HEK293 (cell line): Measurements from ENCODE around the gene CWC25.
A peak's percentile ranks its signal among the peaks of the same experiment; 100 is the strongest.

ENCODE experiments used
- BCL11B ChIP-seq: fragments of 450-650 bp; formaldehyde crosslinking; IDR thresholded peaks from 2 replicates; pipeline ENCODE4 v1.5.1; 2016; ENCODE audit warnings: low read depth, missing biosample characterization, missing genetic modification characterization
- HOXD13 ChIP-seq: sonication (generic); formaldehyde crosslinking; IDR thresholded peaks from 2 replicates; pipeline ENCODE4 v1.8.0; 2022; ENCODE audit warnings: missing genetic modification reagents, borderline replicate concordance
- KLF7 ChIP-seq: fragments of 450-650 bp; formaldehyde crosslinking; IDR thresholded peaks from 2 replicates; pipeline ENCODE4 v1.5.1; 2016; ENCODE audit warnings: missing biosample characterization, missing genetic modification characterization, borderline replicate concordance
- KLF8 ChIP-seq: fragments of 450-650 bp; formaldehyde crosslinking; IDR thresholded peaks from 2 replicates; pipeline ENCODE4 v1.5.1; 2016; ENCODE audit warnings: missing biosample characterization, missing genetic modification characterization
- MEIS1 ChIP-seq: sonication (generic); formaldehyde crosslinking; IDR thresholded peaks from 2 replicates; pipeline ENCODE4 v1.8.1; 2022; ENCODE audit warnings: missing genetic modification reagents, mild to moderate bottlenecking, borderline replicate concordance
- REPIN1 ChIP-seq: fragments of 450-650 bp; formaldehyde crosslinking; IDR thresholded peaks from 2 replicates; pipeline ENCODE4 v1.5.1; 2017; ENCODE audit warnings: missing biosample characterization, missing genetic modification characterization, low read depth
- SP7 ChIP-seq: fragments of 450-650 bp; formaldehyde crosslinking; IDR thresholded peaks from 2 replicates; pipeline ENCODE4 v1.5.1; 2016; ENCODE audit warnings: missing biosample characterization, missing genetic modification characterization
- TRIM28 ChIP-seq: IDR thresholded peaks from 2 replicates; pipeline ENCODE4 v1.6.1; 2011; ENCODE audit warnings: low read length, control low read depth, borderline replicate concordance
- ZBTB10 ChIP-seq: fragments of 450-650 bp; formaldehyde crosslinking; IDR thresholded peaks from 2 replicates; pipeline ENCODE4 v1.5.1; 2016; ENCODE audit warnings: missing biosample characterization, missing genetic modification characterization
- ZBTB26 ChIP-seq: fragments of 450-650 bp; formaldehyde crosslinking; optimal IDR thresholded peaks from 2 replicates; pipeline ENCODE3; 2016; ENCODE audit warnings: missing biosample characterization, mild to moderate bottlenecking, missing genetic modification characterization
- ZBTB7A ChIP-seq: fragments of 450-650 bp; formaldehyde crosslinking; IDR thresholded peaks from 2 replicates; pipeline ENCODE4 v1.5.1; 2016; ENCODE audit warnings: low read depth, missing biosample characterization, missing genetic modification characterization
- ZBTB8A ChIP-seq: fragments of 450-650 bp; formaldehyde crosslinking; IDR thresholded peaks from 2 replicates; pipeline ENCODE4 v1.5.1; 2016; ENCODE audit warnings: missing biosample characterization, missing genetic modification characterization
- ZEB2 ChIP-seq: fragments of 450-650 bp; formaldehyde crosslinking; IDR thresholded peaks from 2 replicates; pipeline ENCODE4 v1.5.1; 2016; ENCODE audit warnings: missing biosample characterization, missing genetic modification characterization
- ZFP37 ChIP-seq: fragments of 450-650 bp; formaldehyde crosslinking; IDR thresholded peaks from 2 replicates; pipeline ENCODE4 v1.5.1; 2016; ENCODE audit warnings: missing biosample characterization, missing genetic modification characterization
- ZNF114 ChIP-seq: fragments of 450-650 bp; formaldehyde crosslinking; IDR thresholded peaks from 2 replicates; pipeline ENCODE4 v1.5.0; 2017; ENCODE audit warnings: missing biosample characterization, missing genetic modification characterization
- ZNF133 ChIP-seq: fragments of 450-650 bp; formaldehyde crosslinking; IDR thresholded peaks from 2 replicates; pipeline ENCODE4 v1.5.1; 2016; ENCODE audit warnings: missing biosample characterization, missing genetic modification characterization
- ZNF24 ChIP-seq: fragments of 450-650 bp; formaldehyde crosslinking; IDR thresholded peaks from 2 replicates; pipeline ENCODE4 v1.5.1; 2016; ENCODE audit warnings: missing biosample characterization, missing genetic modification characterization
- ZNF324 ChIP-seq: fragments of 450-650 bp; formaldehyde crosslinking; IDR thresholded peaks from 2 replicates; pipeline ENCODE4 v1.5.1; 2016; ENCODE audit warnings: missing biosample characterization, missing genetic modification characterization
- ZNF391 ChIP-seq: fragments of 450-650 bp; formaldehyde crosslinking; IDR thresholded peaks from 2 replicates; pipeline ENCODE4 v1.5.1; 2016; ENCODE audit warnings: low read depth, missing biosample characterization, missing genetic modification characterization, borderline replicate concordance
- ZNF398 ChIP-seq: fragments of 450-650 bp; formaldehyde crosslinking; IDR thresholded peaks from 2 replicates; pipeline ENCODE4 v1.5.1; 2017; ENCODE audit warnings: missing biosample characterization, missing genetic modification characterization
- ZNF423 ChIP-seq: fragments of 450-650 bp; formaldehyde crosslinking; IDR thresholded peaks from 2 replicates; pipeline ENCODE4 v1.5.1; 2016; ENCODE audit warnings: missing biosample characterization, missing genetic modification characterization
- ZNF426 ChIP-seq: fragments of 450-650 bp; formaldehyde crosslinking; IDR thresholded peaks from 2 replicates; pipeline ENCODE4 v1.5.1; 2017; ENCODE audit warnings: missing biosample characterization, missing genetic modification characterization, mild to moderate bottlenecking, inconsistent platforms, moderate library complexity
- ZNF433 ChIP-seq: fragments of 450-650 bp; formaldehyde crosslinking; IDR thresholded peaks from 2 replicates; pipeline ENCODE4 v1.5.1; 2016; ENCODE audit warnings: missing biosample characterization, missing genetic modification characterization, low read depth
- ZNF510 ChIP-seq: fragments of 450-650 bp; formaldehyde crosslinking; IDR thresholded peaks from 2 replicates; pipeline ENCODE4 v1.5.1; 2018; ENCODE audit warnings: mild to moderate bottlenecking, missing genetic modification characterization, missing biosample characterization; ENCODE audit not compliant: insufficient replicate concordance
- ZNF513 ChIP-seq: fragments of 450-650 bp; IDR thresholded peaks from 2 replicates; pipeline ENCODE4 v1.5.1; 2018; ENCODE audit warnings: missing biosample characterization, missing genetic modification characterization
- ZNF521 ChIP-seq: fragments of 450-650 bp; formaldehyde crosslinking; IDR thresholded peaks from 2 replicates; pipeline ENCODE4 v1.5.1; 2017; ENCODE audit warnings: missing biosample characterization, mild to moderate bottlenecking, missing genetic modification characterization
- ZNF571 ChIP-seq: fragments of 450-650 bp; formaldehyde crosslinking; IDR thresholded peaks from 2 replicates; pipeline ENCODE4 v1.5.0; 2017; ENCODE audit warnings: missing biosample characterization, missing genetic modification characterization
- ZNF596 ChIP-seq: fragments of 450-650 bp; IDR thresholded peaks from 2 replicates; pipeline ENCODE4 v1.5.0; 2018; ENCODE audit warnings: missing biosample characterization, mild to moderate bottlenecking, missing genetic modification characterization, moderate library complexity
- ZNF623 ChIP-seq: fragments of 450-650 bp; formaldehyde crosslinking; IDR thresholded peaks from 2 replicates; pipeline ENCODE4 v1.5.1; 2016; ENCODE audit warnings: missing biosample characterization, missing genetic modification characterization
- ZNF624 ChIP-seq: fragments of 450-650 bp; formaldehyde crosslinking; IDR thresholded peaks from 2 replicates; pipeline ENCODE4 v1.5.1; 2017; ENCODE audit warnings: missing biosample characterization, missing genetic modification characterization
- ZNF660 ChIP-seq: fragments of 450-650 bp; IDR thresholded peaks from 2 replicates; pipeline ENCODE4 v1.5.1; 2018; ENCODE audit warnings: missing biosample characterization, mild to moderate bottlenecking, missing genetic modification characterization
- ZNF768 ChIP-seq: fragments of 450-650 bp; formaldehyde crosslinking; IDR thresholded peaks from 2 replicates; pipeline ENCODE4 v1.5.1; 2018; ENCODE audit warnings: missing biosample characterization, mild to moderate bottlenecking, missing genetic modification characterization
- ZNF843 ChIP-seq: fragments of 450-650 bp; formaldehyde crosslinking; IDR thresholded peaks from 2 replicates; pipeline ENCODE4 v1.5.1; 2016; ENCODE audit warnings: missing biosample characterization, missing genetic modification characterization
- ZXDB ChIP-seq: fragments of 450-650 bp; formaldehyde crosslinking; IDR thresholded peaks from 2 replicates; pipeline ENCODE4 v1.5.1; 2016; ENCODE audit warnings: missing biosample characterization, missing genetic modification characterization

CWC25 gene

GRCh38 chr17:38867179-38867967 is 42.3 kb upstream of the CWC25 start (continued):
- no peak for TF ChIP-seq ZNF426
- TF ChIP-seq ZNF324 (tag by site-specific recombination): peak; percentile 79; the same call in 1 of the 2 replicates
- no peak for TF ChIP-seq ZNF843
- TF ChIP-seq ZNF660 (tag by site-specific recombination): peak; percentile 89
- no peak for TF ChIP-seq ZNF571 (tag by site-specific recombination)
- no peak for TF ChIP-seq KLF7 (tag by site-specific recombination)
- TF ChIP-seq ZNF513 (tag by site-specific recombination): 0 out of 2 replicates have a peak, but pooled peaks have one; percentile 30
- 0 out of 2 replicates have a peak, but pooled peaks have one; percentile 58 for TF ChIP-seq ZFP37
- no peak for TF ChIP-seq ZNF624 (tag by site-specific recombination)
- TF ChIP-seq SP7 (tag by site-specific recombination): peak; percentile 77
- TF ChIP-seq ZXDB (tag by site-specific recombination): peak; percentile 66; the same call in 1 of the 2 replicates
- TF ChIP-seq ZNF596: 0 out of 2 replicates have a peak, but pooled peaks have one; percentile 42
- TF ChIP-seq ZBTB10 (tag by site-specific recombination): peak; percentile 41; the same call in 1 of the 2 replicates
- peak; percentile 43 for TF ChIP-seq ZBTB7A (tag by site-specific recombination)
- TF ChIP-seq MEIS1: no peak
- TF ChIP-seq KLF8 (tag by site-specific recombination): peak; percentile 39
- TF ChIP-seq ZNF433 (tag by site-specific recombination): no peak
- peak; percentile 54; the same call in 1 of the 2 replicates for TF ChIP-seq BCL11B (tag by site-specific recombination)
- no peak for TF ChIP-seq ZNF623 (tag by site-specific recombination)
- peak; percentile 67; the same call in 1 of the 2 replicates for TF ChIP-seq ZNF24
- TF ChIP-seq ZNF114 (tag by site-specific recombination): no peak
- TF ChIP-seq ZNF768 (tag by site-specific recombination): 0 out of 2 replicates have a peak, but pooled peaks have one; percentile 8
- TF ChIP-seq ZBTB8A: peak; percentile 82
- TF ChIP-seq REPIN1 (tag by site-specific recombination): 0 out of 2 replicates have a peak, but pooled peaks have one; percentile 25
- peak; percentile 54; the same call in 1 of the 2 replicates for TF ChIP-seq ZEB2 (tag by site-specific recombination)
- TF ChIP-seq ZNF391 (tag by site-specific recombination): 0 out of 2 replicates have a peak, but pooled peaks have one; percentile 26
- no peak for TF ChIP-seq TRIM28
- TF ChIP-seq HOXD13 (CRISPR knock-in tag): no peak
- no peak for TF ChIP-seq ZNF133
- no peak for TF ChIP-seq ZNF521
- no peak for TF ChIP-seq ZNF423 (tag by site-specific recombination)
- no peak for TF ChIP-seq ZNF510 (tag by site-specific recombination)
- no peak for TF ChIP-seq ZBTB26 (tag by site-specific recombination)
- no peak; the same call in 1 of the 2 replicates for TF ChIP-seq ZNF398 (tag by site-specific recombination)
